Stimulated activated CD8-positive, alpha-beta memory T cell treated with anti-CD3 and anti-CD28 coated beads, Interleukin-15, amount 100 ng/mL, for 48 hours (primary cell): ENCODE data around the gene C6orf141.

Experiments used
- DNase-seq, 2 donors: peaks; one replicate each; pipeline ENCODE4 v3.0.0-alpha.2; 2020; ENCODE audit warnings: low read depth in 2 of 2

Gene C6orf141

GRCh38 chr6:49539102-49539501 is 11.4 kb upstream of the C6orf141 start:
- DNase-seq = no peak

DNA sequence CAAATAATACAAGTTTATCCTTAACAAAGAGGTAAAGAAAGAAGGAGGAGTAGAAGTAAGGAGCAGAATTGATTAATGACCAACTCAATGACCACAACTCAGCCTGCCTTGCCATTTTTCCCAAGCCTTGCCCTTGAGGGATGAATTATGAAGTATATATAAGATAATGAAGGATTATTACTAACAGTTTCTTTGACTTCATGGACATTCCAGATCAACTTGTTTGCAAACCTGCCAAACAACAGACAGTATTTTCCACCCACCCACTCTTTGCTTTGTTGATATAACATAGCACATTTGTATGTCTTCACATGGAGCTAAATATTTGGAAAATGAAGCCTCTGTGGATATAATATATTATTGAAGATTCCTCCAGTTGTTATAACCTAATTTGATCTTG is 9.9 kb upstream of the C6orf141 start:
- no peak for DNase-seq

- DNase-seq = no peak
Observed at GRCh38 chr6:49541210-49541724, 9.2 kb upstream of the C6orf141 start.

- DNase-seq = no peak
Observed at GRCh38 chr6:49541936-49542335, 8.5 kb upstream of the C6orf141 start.

- no peak for DNase-seq
Observed at GRCh38 chr6:49543087-49543858, 7.2 kb upstream of the C6orf141 start.

- no peak for DNase-seq
Observed at GRCh38 chr6:49546331-49546730, 4.1 kb upstream of the C6orf141 start.

- DNase-seq = no peak
Observed at GRCh38 chr6:49548613-49549304, 1.7 kb upstream of the C6orf141 start.

GRCh38 chr6:49549691-49550491 is 577 bp upstream of the C6orf141 start:
- no peak for DNase-seq

GRCh38 chr6:49551078-49551865 is 804 bp downstream of the C6orf141 start:
- DNase-seq = no peak

DNA sequence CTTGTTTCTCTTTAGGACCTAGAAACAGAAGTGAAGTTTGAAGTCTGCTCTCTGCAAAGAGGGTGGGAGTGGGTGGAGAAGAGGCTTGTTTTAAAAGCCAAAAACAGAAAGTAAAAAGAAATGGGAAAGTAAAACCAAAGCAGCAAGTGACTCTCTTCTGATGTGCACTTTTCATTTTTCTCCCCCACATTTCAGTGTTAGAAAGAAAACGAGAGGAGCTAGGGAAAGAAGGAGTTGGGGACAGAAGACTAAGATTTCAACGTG is 1.3 kb downstream of the C6orf141 start:
- no peak for DNase-seq

DNA sequence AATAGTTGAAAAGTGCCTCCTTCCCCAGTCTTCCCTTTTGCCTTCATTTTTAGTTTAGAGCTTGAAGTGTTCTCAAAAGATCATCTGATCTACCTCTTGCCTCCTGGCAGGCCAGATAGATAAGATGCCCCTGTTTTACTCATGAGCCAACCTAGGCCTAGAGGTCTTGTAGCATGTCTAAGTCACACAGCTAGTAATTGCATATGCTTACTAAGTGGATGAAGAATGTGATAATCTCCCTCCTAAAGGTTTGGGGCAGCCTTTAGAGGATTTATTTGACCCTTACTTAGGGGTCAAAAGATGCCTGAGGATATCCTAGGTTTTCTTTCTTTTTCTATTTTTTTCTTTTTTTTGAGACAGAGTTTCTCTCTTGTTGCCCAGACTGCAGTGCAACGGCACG is 2.1 kb downstream of the C6orf141 start:
- no peak for DNase-seq

GRCh38 chr6:49553384-49553783 is 2.9 kb downstream of the C6orf141 start:
- DNase-seq = no peak

DNA sequence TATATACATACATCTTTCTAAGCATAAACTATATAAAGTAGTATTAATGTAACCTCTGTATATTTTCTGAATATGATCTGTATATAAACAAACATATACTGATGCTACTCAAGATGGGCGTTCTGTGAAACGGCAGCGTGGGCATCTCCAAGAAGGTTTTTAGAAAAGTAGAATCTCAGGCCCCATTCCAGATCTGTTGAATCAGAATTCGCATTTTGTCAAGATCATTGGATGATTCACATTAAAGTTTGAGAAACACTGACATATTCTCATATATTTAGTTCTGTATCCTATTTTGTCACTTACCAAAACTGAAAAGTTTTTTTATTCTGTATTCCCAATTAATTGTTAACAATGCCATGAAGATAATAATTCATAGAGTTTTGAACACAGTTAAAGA is 5.5 kb downstream of the C6orf141 start:
- DNase-seq = no peak

GRCh38 chr6:49556429-49556837 is 6.0 kb downstream of the C6orf141 start:
- no peak for DNase-seq

DNA sequence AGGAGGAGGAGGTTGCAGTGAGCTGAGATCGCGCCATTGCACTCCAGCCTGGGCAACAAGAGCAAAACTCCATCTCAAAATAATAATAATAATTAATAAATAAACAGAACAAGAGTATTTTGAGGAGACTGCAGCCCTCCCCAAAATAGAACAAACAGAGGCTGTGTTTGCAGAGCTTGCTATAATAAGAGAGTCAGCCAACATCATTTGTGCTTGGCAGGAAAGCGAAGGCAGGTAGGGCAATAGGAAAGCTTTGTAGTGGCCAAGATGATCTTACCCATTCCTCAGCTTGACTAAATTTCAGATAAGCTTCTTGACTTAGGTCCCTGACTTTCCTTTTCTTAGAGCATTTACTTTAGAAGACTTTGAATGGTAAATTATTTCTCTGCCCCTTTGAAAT is 6.7 kb downstream of the C6orf141 start:
- no peak for DNase-seq

DNA sequence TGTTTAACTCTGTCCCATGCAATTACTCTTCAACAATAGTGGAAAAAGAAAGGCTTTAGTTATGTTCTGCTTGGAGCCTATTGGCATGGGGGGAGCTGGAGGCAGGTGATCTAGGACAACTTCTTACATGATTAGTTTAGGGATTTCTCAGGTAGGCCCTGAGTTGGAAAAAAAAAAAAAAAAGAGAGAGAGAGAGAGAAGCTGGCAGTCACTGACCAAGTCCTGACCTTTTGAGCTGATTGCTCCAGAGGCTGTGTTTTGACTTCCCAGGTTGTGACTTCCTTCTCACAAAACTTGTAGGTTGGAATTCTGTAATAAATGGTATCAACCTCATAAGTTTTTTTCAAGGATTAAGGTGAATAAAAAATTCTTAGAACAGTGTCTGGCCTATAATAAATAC is 7.8 kb downstream of the C6orf141 start:
- DNase-seq = no peak

DNA sequence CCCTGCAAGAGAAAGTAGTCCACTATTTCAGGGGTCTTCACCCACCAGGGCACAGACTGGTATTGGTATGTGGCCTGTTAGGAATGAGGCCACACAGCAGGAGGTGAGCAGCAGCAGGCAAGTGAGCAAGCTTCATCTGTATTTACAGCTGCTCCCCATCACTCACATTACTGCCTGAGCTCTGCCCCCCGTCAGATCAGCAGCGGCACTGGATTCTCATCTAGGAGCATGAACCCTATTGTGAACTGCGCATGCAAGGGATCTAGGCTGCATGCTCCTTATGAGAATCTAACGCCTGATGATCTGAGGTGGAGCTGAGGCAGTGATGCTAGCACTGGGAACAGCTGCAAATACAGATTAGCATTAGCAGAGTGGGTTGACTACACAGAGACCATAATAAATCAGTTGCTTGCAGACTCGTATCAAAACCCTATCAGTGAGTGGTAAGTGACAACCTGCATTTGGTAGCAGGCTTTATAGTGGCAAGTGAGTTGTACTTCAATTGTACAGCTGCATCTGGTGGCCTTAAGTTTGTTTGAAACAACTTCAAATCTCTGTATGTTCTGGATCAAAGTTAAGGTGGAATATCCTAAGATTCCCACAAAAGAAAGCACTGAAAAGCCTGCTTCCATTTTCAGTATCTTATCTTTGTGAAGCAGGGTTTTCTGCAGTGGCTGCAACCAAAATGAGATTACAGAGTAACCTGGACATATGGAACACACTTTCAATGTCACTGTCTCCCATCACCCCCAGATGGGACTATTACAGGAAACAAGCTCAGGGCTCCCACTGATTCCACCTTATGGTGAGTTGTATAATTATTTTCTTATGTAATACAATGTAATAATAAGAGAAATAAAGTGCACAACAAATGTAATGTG is 12.8 kb downstream of the C6orf141 start:
- DNase-seq = no peak

- DNase-seq = no peak
Observed at GRCh38 chr6:49564552-49564951, 14.1 kb downstream of the C6orf141 start.

DNA sequence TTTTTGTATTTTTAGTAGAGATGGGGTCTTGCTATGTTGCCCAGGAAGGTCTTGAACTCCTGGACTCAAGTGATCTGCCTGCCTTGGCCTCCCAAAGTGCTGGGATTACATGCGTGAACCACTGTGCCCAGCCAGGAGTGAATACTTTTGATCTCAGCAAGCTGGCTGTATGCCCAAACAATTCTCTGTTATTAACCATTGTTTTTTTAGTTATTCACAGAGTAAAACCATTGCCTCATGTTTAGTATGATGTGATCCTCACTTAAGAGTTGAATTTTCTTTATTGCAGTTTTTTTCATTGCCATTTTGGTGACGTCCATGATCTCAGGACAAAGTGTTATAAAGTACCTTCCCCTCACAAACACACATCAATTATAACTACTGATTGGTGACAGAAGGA is 14.8 kb downstream of the C6orf141 start:
- no peak for DNase-seq

- no peak for DNase-seq
Observed at GRCh38 chr6:49565855-49566254, 15.4 kb downstream of the C6orf141 start.
